ENCODE measurements around the gene RCSD1. TPM values are rescaled to one million over a fixed set of nuclear protein-coding genes. Genes with fewer than 3 reads are reported as not detected.
"Not testable (repeated sequence)": the region's sequence is repeated elsewhere in the genome, so short reads cannot be mapped to it uniquely, and the experiment has no call there.

RCSD1 gene
- total RNA-seq, 1 experiment from 2014 or later = 0.50 TPM

- TF ChIP-seq NFATC4 (CRISPR knock-in tag; IDR thresholded peaks at IDR 0.05) (no peak), USF1 (CRISPR knock-in tag; IDR thresholded peaks at IDR 0.05) (no peak)
Measured at GRCh38 chr1:167611983-167612382, 18.0 kb upstream of the RCSD1 start (continued).

- peaks cover 27% of the 10 kb centered on the region for H3K9me3 Mint-ChIP-seq
- POLR2A ChIA-PET = no interaction called here
- no peak overlapping the region for H3K4me3 Mint-ChIP-seq
- H3K27ac Mint-ChIP-seq = no peak overlapping the region
- ATAC-seq (no peak), DNase-seq (ENCODE audit: low spot score) (no peak)
- peaks cover 11% of the 10 kb centered on the region for H3K4me1 Mint-ChIP-seq
- TF ChIP-seq NR2C2 (CRISPR knock-in tag; IDR thresholded peaks at IDR 0.05) = no peak
- no peak for TF ChIP-seq PRRX2 (CRISPR knock-in tag; IDR thresholded peaks at IDR 0.05)
- no peak for TF ChIP-seq USF2 (CRISPR knock-in tag; IDR thresholded peaks at IDR 0.05)
- TF ChIP-seq PREB (CRISPR knock-in tag; IDR thresholded peaks at IDR 0.05; ENCODE audit: borderline replicate concordance) = no peak
- TF ChIP-seq KAT7 (CRISPR knock-in tag; IDR thresholded peaks at IDR 0.05; ENCODE audit: borderline replicate concordance) = no peak
- no peak for TF ChIP-seq ZNF317 (CRISPR knock-in tag; IDR thresholded peaks at IDR 0.05; ENCODE audit: borderline replicate concordance, low read depth)
- TF ChIP-seq JAZF1 (CRISPR knock-in tag; IDR thresholded peaks at IDR 0.05) = no peak
- TF ChIP-seq ZMAT4 (CRISPR knock-in tag; IDR thresholded peaks at IDR 0.05) = no peak
- no peak for TF ChIP-seq SMAD3 (CRISPR knock-in tag; IDR thresholded peaks at IDR 0.05; ENCODE audit: borderline replicate concordance)
- CTCF ChIA-PET = no interaction called here
- peaks cover 17% of the 10 kb centered on the region for H3K36me3 Mint-ChIP-seq
- H3K27me3 Mint-ChIP-seq (ENCODE audit: low read depth) = no peaks in the 10 kb centered on the region; the same call in 1 of the 2 replicates
Measured at GRCh38 chr1:167612587-167613385, 17.2 kb upstream of the RCSD1 start.

GRCh38 chr1:167613984-167614383 lies 16.0 kb upstream of the RCSD1 start:
- DNase-seq (ENCODE audit: low spot score); ATAC-seq; H3K4me3 Mint-ChIP-seq; POLR2A ChIA-PET; CTCF ChIA-PET; H3K27me3 Mint-ChIP-seq (ENCODE audit: low read depth); H3K27ac Mint-ChIP-seq: not testable (repeated sequence)
- peaks cover 18% of the 10 kb centered on the region for H3K9me3 Mint-ChIP-seq
- peaks cover 20% of the 10 kb centered on the region for H3K4me1 Mint-ChIP-seq
- peaks cover 17% of the 10 kb centered on the region for H3K36me3 Mint-ChIP-seq

- DNase-seq (ENCODE audit: low spot score) (no peak), ATAC-seq (no peak)
- ChIA-PET CTCF (no interaction called here), POLR2A (no interaction called here)
- TF ChIP-seq ZNF532 (CRISPR knock-in tag; IDR thresholded peaks at IDR 0.05; ENCODE audit: borderline replicate concordance) = no peak
- TF ChIP-seq RELA (CRISPR knock-in tag; IDR thresholded peaks at IDR 0.05; ENCODE audit: borderline replicate concordance) = no peak
- TF ChIP-seq SOX15 (CRISPR knock-in tag; IDR thresholded peaks at IDR 0.05) = no peak
- TF ChIP-seq ZNF317 (CRISPR knock-in tag; IDR thresholded peaks at IDR 0.05; ENCODE audit: borderline replicate concordance, low read depth) = no peak
- no peak for TF ChIP-seq ZNF416 (CRISPR knock-in tag; IDR thresholded peaks at IDR 0.05)
- TF ChIP-seq NR3C1 (CRISPR knock-in tag; conservative IDR thresholded peaks at IDR 0.05; ENCODE audit: low read depth) = no peak
- TF ChIP-seq MYBL2 (CRISPR knock-in tag; IDR thresholded peaks at IDR 0.05) = no peak
- TF ChIP-seq TEAD1 (CRISPR knock-in tag; IDR thresholded peaks at IDR 0.05) = no peak
- TF ChIP-seq NFYB (CRISPR knock-in tag; conservative IDR thresholded peaks at IDR 0.05; ENCODE audit: low read depth) = no peak
- no peak for TF ChIP-seq ZNF121 (CRISPR knock-in tag; IDR thresholded peaks at IDR 0.05)
- no peak for TF ChIP-seq NR1H2 (CRISPR knock-in tag; IDR thresholded peaks at IDR 0.05)
- TF ChIP-seq SMAD3 (CRISPR knock-in tag; IDR thresholded peaks at IDR 0.05; ENCODE audit: borderline replicate concordance) = no peak
- Mint-ChIP-seq H3K4me3 (no peak overlapping the region), H3K27me3 (ENCODE audit: low read depth) (no peaks in the 10 kb centered on the region), H3K4me1 (peaks cover 20% of the 10 kb centered on the region), H3K36me3 (peaks cover 12% of the 10 kb centered on the region), H3K27ac (no peak overlapping the region), H3K9me3 (peaks cover 13% of the 10 kb centered on the region)
Measured at GRCh38 chr1:167614851-167615250, 15.2 kb upstream of the RCSD1 start.

Measured in WTC11 (cell line).